Neural cell (in vitro differentiated cells): Measurements from ENCODE around the gene ENDOV. TPM values are rescaled to one million over a fixed set of nuclear protein-coding genes. Genes with fewer than 3 reads are reported as not detected.

Experiments
- H2AFZ ChIP-seq: fragments of 200-600, 300-800 bp; sonication (generic), shearing (Covaris generic); 2 replicates; pipeline ENCODE4 v1.6.0; 2014; ENCODE audit warnings: low read depth, mild to moderate bottlenecking, antibody characterized with exemption, low read length, moderate library complexity
- H3F3A ChIP-seq: fragments of 200-600 bp; shearing (Covaris generic); 2 replicates; pipeline ENCODE4 v1.6.1; 2016; ENCODE audit warnings: mild to moderate bottlenecking, moderate library complexity, mixed read lengths, antibody characterized with exemption, low read length; ENCODE audit not compliant: insufficient read depth, poor library complexity, severe bottlenecking
- H3K27ac ChIP-seq: fragments of 200-600, 300-800 bp; sonication (generic), shearing (Covaris generic); 2 replicates; pipeline ENCODE4 v1.5.1; 2014; ENCODE audit warnings: mild to moderate bottlenecking, low read length, moderate library complexity
- H3K27me3 ChIP-seq: fragments of 300-800, 200-600 bp; sonication (generic), shearing (Covaris generic); 2 replicates; pipeline ENCODE4 v1.6.0; 2014; ENCODE audit warnings: mild to moderate bottlenecking, low read depth, low read length, moderate library complexity; ENCODE audit not compliant: insufficient read depth
- H3K36me3 ChIP-seq: fragments of 300-800, 200-600 bp; sonication (generic), shearing (Covaris generic); 2 replicates; pipeline ENCODE4 v1.5.1; 2014; ENCODE audit warnings: mild to moderate bottlenecking, antibody characterized with exemption, low read length, moderate library complexity; ENCODE audit not compliant: insufficient read depth
- H3K4me2 ChIP-seq: fragments of 300-800, 200-600 bp; sonication (generic), shearing (Covaris generic); 2 replicates; pipeline ENCODE4 v1.6.0; 2014; ENCODE audit warnings: mild to moderate bottlenecking, low read length
- H3K4me3 ChIP-seq: fragments of 300-800, 200-600 bp; sonication (generic), shearing (Covaris generic); 2 replicates; pipeline ENCODE4 v1.5.1; 2014; ENCODE audit warnings: mild to moderate bottlenecking, low read length, moderate library complexity
- H3K79me2 ChIP-seq: fragments of 200-600 bp; shearing (Covaris generic); replicated peaks from 2 replicates; pipeline ENCODE4 v1.6.0; 2014; ENCODE audit warnings: mild to moderate bottlenecking, low read length, moderate library complexity; ENCODE audit not compliant: insufficient read depth
- H3K9ac ChIP-seq: fragments of 300-800, 200-600 bp; sonication (generic), shearing (Covaris generic); 2 replicates; pipeline ENCODE4 v1.6.1; 2016; ENCODE audit warnings: mild to moderate bottlenecking, low read length, mixed read lengths
- H3K9me2 ChIP-seq: fragments of 200-600 bp; shearing (Covaris generic); 2 replicates; pipeline ENCODE4 v1.6.1; 2016; ENCODE audit warnings: mild to moderate bottlenecking, low read length, mixed read lengths; ENCODE audit not compliant: insufficient read depth
- H3K9me3 ChIP-seq: fragments of 200-600, 300-800 bp; sonication (generic), shearing (Covaris generic); 2 replicates; pipeline ENCODE4 v1.6.1; 2016; ENCODE audit warnings: mild to moderate bottlenecking, mixed run types, low read length, moderate library complexity, mixed read lengths
- H4K20me1 ChIP-seq: fragments of 200-600 bp; shearing (Covaris generic); 2 replicates; pipeline ENCODE4 v1.6.1; 2016; ENCODE audit warnings: mild to moderate bottlenecking, mixed run types; ENCODE audit not compliant: insufficient read depth
- CTCF ChIP-seq: fragments of 450-650 bp; IDR thresholded peaks from 2 replicates; pipeline ENCODE4 v1.5.1; 2014; ENCODE audit warnings: antibody characterized with exemption, mild to moderate bottlenecking, moderate library complexity; ENCODE audit not compliant: poor library complexity, severe bottlenecking
- EP300 ChIP-seq: fragments of 450-650 bp; conservative IDR thresholded peaks from 2 replicates; pipeline ENCODE4 v1.6.1; 2014; ENCODE audit warnings: antibody characterized with exemption, mild to moderate bottlenecking, moderate library complexity; ENCODE audit not compliant: poor library complexity, severe bottlenecking
- EZH2 ChIP-seq: fragments of 200-600, 300-800 bp; shearing (Covaris generic), sonication (generic); IDR thresholded peaks from 2 replicates; pipeline ENCODE4 v1.6.1; 2014; ENCODE audit warnings: antibody characterized with exemption, low read length, borderline replicate concordance, mild to moderate bottlenecking; ENCODE audit not compliant: insufficient read depth, poor library complexity, severe bottlenecking
- MXI1 ChIP-seq: fragments of 450-650 bp; conservative IDR thresholded peaks from 2 replicates; pipeline ENCODE4 v1.6.1; 2014; ENCODE audit warnings: antibody characterized with exemption, mild to moderate bottlenecking; ENCODE audit not compliant: poor library complexity, severe bottlenecking
- POLR2AphosphoS5 ChIP-seq: IDR thresholded peaks from 2 replicates; pipeline ENCODE4 v1.6.1; 2012
- RAD21 ChIP-seq: fragments of 450-650 bp; conservative IDR thresholded peaks from 2 replicates; pipeline ENCODE4 v1.6.1; 2014; ENCODE audit warnings: antibody characterized with exemption, mild to moderate bottlenecking, moderate library complexity
- REST ChIP-seq: IDR thresholded peaks from 2 replicates; pipeline ENCODE4 v1.6.1; 2012; ENCODE audit warnings: borderline replicate concordance
- SMC3 ChIP-seq: fragments of 450-650 bp; conservative IDR thresholded peaks from 2 replicates; pipeline ENCODE4 v1.6.1; 2014; ENCODE audit warnings: antibody characterized with exemption, mild to moderate bottlenecking, moderate library complexity; ENCODE audit not compliant: poor library complexity
- TAF1 ChIP-seq: IDR thresholded peaks from 2 replicates; pipeline ENCODE4 v1.6.1; 2012; ENCODE audit warnings: low read depth
- polyA plus RNA-seq: library from polyadenylated mRNA; depleted of rRNA; stranded (reverse); fragments of >200 nt; gene quantifications from 2 replicates; pipeline ENCODE4 v1.2.3, GENCODE V29; 2014

ENDOV gene
- polyA plus RNA-seq, 1 donor from 2014 or later = 31.2 TPM

GRCh38 chr17:80384078-80384960 lies 30.6 kb upstream of the ENDOV start:
- Histone ChIP-seq H3K36me3 (no peaks in the 10 kb centered on the region), H3K79me2 (no peaks in the 10 kb centered on the region), H3F3A (no peaks in the 10 kb centered on the region), H3K9me2 (no peaks in the 10 kb centered on the region), H3K27ac (no peak overlapping the region), H4K20me1 (no peaks in the 10 kb centered on the region), H3K9me3 (no peaks in the 10 kb centered on the region), H3K4me2 (no peak overlapping the region), H3K9ac (no peak overlapping the region), H3K4me3 (no peak overlapping the region), H2AFZ (no peak overlapping the region), H3K27me3 (no peaks in the 10 kb centered on the region)
- TF ChIP-seq RAD21 (no peak), CTCF (no peak), TAF1 (no peak), EZH2 (no peak), POLR2AphosphoS5 (no peak), MXI1 (no peak), EP300 (no peak), SMC3 (no peak), REST (no peak)

GRCh38 chr17:80385046-80385445 lies 29.9 kb upstream of the ENDOV start:
- Histone ChIP-seq H2AFZ (no peak overlapping the region), H3K9me3 (no peaks in the 10 kb centered on the region), H3K79me2 (no peaks in the 10 kb centered on the region), H3K4me2 (no peak overlapping the region), H3F3A (no peaks in the 10 kb centered on the region), H4K20me1 (no peaks in the 10 kb centered on the region), H3K36me3 (no peaks in the 10 kb centered on the region), H3K27ac (no peak overlapping the region), H3K4me3 (no peak overlapping the region), H3K9me2 (no peaks in the 10 kb centered on the region), H3K27me3 (no peaks in the 10 kb centered on the region), H3K9ac (no peak overlapping the region)
- no peak for TF ChIP-seq CTCF
- TF ChIP-seq RAD21 = no peak
- no peak for TF ChIP-seq EZH2
- TF ChIP-seq MXI1 = no peak
- TF ChIP-seq REST = no peak
- TF ChIP-seq EP300 = no peak
- TF ChIP-seq POLR2AphosphoS5 = no peak
- no peak for TF ChIP-seq SMC3
- no peak for TF ChIP-seq TAF1
